ENCODE data around the gene RASL12. TPM values are rescaled to one million over a fixed set of nuclear protein-coding genes. Genes with fewer than 3 reads are reported as not detected.
"Not testable (repeated sequence)": the region's sequence is repeated elsewhere in the genome, so short reads cannot be mapped to it uniquely, and the experiment has no call there.

RASL12 gene
- total RNA-seq, 1 donor from 2014 or later = not detected

DNA sequence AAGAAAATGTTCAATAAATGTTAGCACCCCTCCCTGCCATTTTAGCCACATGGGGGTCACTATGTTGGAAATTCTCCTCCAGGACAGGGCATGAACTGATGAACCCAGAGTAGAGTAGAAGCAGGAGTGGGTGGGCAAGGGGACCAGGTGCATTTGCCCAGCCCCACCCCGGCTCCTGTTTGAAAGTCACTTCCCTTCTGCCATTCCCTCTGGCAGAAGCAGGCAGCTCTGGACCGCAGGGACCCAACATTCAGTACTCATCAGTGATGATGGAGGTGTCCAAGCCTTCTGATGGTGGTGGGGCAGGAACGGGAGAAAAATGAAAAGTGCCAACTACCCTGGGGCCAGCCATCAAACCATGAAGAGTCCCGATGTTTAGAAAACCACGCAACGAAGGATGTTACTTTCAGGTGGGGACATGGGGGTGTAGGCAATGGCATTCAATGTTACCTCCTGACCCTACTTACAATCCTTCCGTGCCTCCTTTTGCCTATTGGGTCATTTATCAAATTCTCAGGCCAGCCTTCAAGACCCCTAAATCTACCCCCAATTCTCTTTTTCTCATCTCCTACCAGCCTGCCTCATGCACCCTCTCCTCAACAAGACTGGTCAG is 30.0 kb upstream of the RASL12 start:
- intact Hi-C loops (cut with micrococcal nuclease) = no loop called here
- Mint-ChIP-seq H3K9me3 (no peaks in the 10 kb centered on the region), H3K27ac (no peak overlapping the region), H3K4me3 (no peak overlapping the region), H3K36me3 (ENCODE audit: low read depth) (peaks cover 16% of the 10 kb centered on the region), H3K4me1 (ENCODE audit: low read depth) (no peaks in the 10 kb centered on the region), H3K27me3 (ENCODE audit: insufficient read depth) (no peaks in the 10 kb centered on the region)
- DNase-seq (ENCODE audit: low spot score) = no peak

GRCh38 chr15:65096481-65097385 is 28.9 kb upstream of the RASL12 start:
- intact Hi-C loops (cut with micrococcal nuclease) = no loop called here
- Mint-ChIP-seq H3K27me3 (ENCODE audit: insufficient read depth) (no peaks in the 10 kb centered on the region), H3K4me3 (no peak overlapping the region), H3K27ac (no peak overlapping the region), H3K36me3 (ENCODE audit: low read depth) (peaks cover 16% of the 10 kb centered on the region), H3K9me3 (no peaks in the 10 kb centered on the region), H3K4me1 (ENCODE audit: low read depth) (no peaks in the 10 kb centered on the region)
- no peak for DNase-seq (ENCODE audit: low spot score)

DNA sequence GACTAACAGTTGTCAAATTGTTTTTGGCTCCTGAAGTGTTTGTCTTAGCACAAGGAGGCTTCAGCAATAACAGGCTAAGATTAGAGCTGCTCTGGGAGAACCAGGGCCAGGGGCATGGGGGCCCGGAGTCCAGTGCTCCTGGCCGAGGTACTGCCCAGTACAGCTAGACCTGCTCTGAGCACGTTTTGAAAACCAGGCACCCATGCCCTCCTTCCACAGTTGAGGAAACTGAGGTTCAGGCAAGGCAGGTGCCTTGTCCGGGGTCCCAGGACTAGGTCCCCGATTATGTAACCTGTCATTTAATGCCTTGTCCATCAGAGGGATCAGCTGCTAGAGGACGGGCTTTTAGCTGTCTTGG is 27.9 kb upstream of the RASL12 start:
- H3K27ac Mint-ChIP-seq = no peak overlapping the region
- no peaks in the 10 kb centered on the region for H3K4me1 Mint-ChIP-seq (ENCODE audit: low read depth)
- H3K36me3 Mint-ChIP-seq (ENCODE audit: low read depth) = peaks cover 11% of the 10 kb centered on the region
- no peak overlapping the region for H3K4me3 Mint-ChIP-seq
- no peaks in the 10 kb centered on the region for H3K9me3 Mint-ChIP-seq
- intact Hi-C loops (cut with micrococcal nuclease) = no loop called here
- no peaks in the 10 kb centered on the region for H3K27me3 Mint-ChIP-seq (ENCODE audit: insufficient read depth)
- no peak for DNase-seq (ENCODE audit: low spot score)

DNA sequence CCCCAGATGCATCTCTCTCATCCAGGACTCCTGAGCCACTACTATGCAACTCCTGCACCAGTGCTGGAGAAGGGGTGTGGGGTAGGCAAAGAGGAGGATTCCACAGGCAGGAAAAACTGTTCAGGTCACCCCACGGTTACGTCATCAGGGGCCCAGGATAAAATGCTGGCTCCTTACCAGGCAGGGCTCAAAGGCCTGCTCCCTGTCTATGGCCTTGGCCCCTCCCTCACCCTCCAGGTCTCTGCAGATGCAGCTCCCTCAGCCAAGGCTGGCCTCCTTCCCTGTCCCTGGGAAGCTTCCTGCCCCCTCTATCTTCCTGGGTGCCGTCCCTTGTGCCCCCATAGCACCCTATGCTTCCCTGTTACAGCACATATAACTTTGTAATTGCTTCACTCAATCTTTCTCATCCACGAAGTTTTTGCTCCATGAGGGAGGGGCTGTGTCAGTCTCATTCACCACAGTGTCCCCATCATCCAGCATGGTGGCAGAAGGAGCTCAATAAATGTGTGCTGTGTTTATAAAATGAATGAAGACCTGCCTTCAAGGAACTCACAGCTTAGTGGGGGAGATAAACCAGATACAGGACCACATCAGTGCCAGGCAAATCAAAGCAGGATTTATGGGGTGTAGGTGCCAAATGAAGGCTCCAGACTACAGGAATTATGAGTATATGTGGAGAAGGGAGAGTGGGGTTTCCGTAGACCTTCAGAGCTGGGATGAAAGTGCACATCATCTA is 27.4 kb upstream of the RASL12 start:
- intact Hi-C loops (cut with micrococcal nuclease) = no loop called here
- DNase-seq (ENCODE audit: low spot score) = no peak
- no peak overlapping the region for H3K4me3 Mint-ChIP-seq
- peaks cover 11% of the 10 kb centered on the region for H3K36me3 Mint-ChIP-seq (ENCODE audit: low read depth)
- no peaks in the 10 kb centered on the region for H3K9me3 Mint-ChIP-seq
- H3K27me3 Mint-ChIP-seq (ENCODE audit: insufficient read depth) = no peaks in the 10 kb centered on the region
- H3K4me1 Mint-ChIP-seq (ENCODE audit: low read depth) = no peaks in the 10 kb centered on the region
- no peak overlapping the region for H3K27ac Mint-ChIP-seq

DNA sequence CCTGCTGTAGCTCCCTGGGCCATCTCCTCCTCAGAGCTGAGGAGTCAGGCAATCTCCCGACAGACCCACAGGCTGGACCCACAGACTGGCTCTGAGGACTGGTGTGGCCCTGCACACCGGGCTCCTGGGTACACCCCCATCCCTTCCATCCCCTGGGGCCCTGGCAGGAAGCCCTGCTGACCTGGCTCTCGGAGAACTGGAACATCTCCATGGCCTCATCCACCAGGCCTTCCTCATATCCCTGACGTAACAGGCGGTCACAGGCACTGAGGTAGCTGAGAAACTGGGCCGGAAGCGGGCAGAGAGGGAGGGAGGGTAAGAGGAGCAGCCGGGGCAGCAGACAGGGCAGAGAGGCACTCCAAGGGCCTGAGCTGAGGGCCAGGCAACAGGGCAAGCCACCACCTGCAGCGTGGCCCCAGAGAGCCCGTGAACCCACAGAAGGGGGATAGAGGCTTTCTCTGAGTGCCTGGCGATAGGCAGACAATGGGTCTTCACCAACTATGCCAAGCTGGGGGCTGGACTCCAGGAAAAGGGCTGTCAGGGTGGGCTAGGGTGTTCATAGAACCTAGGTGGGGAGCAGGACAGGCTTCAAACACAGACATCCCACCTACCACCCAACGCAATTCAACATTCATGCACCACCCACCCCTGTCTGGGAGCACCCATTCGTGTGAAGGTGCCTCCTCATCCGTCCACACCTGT is 26.7 kb upstream of the RASL12 start:
- H3K27ac Mint-ChIP-seq = no peak overlapping the region
- intact Hi-C loops (cut with micrococcal nuclease) = no loop called here
- H3K27me3 Mint-ChIP-seq (ENCODE audit: insufficient read depth) = no peaks in the 10 kb centered on the region
- no peak for DNase-seq (ENCODE audit: low spot score)
- no peaks in the 10 kb centered on the region for H3K9me3 Mint-ChIP-seq
- peaks cover 11% of the 10 kb centered on the region for H3K36me3 Mint-ChIP-seq (ENCODE audit: low read depth)
- H3K4me1 Mint-ChIP-seq (ENCODE audit: low read depth) = no peaks in the 10 kb centered on the region
- H3K4me3 Mint-ChIP-seq = no peak overlapping the region

- intact Hi-C loops (cut with micrococcal nuclease); H3K9me3 Mint-ChIP-seq; H3K4me3 Mint-ChIP-seq; H3K4me1 Mint-ChIP-seq (ENCODE audit: low read depth); H3K27me3 Mint-ChIP-seq (ENCODE audit: insufficient read depth); H3K36me3 Mint-ChIP-seq (ENCODE audit: low read depth); H3K27ac Mint-ChIP-seq; DNase-seq (ENCODE audit: low spot score): not testable (repeated sequence)
Observed at GRCh38 chr15:65093793-65094170, 26.0 kb upstream of the RASL12 start.

- Mint-ChIP-seq H3K4me3 (no peak overlapping the region), H3K4me1 (ENCODE audit: low read depth) (no peaks in the 10 kb centered on the region), H3K9me3 (no peaks in the 10 kb centered on the region), H3K27ac (no peak overlapping the region), H3K27me3 (ENCODE audit: insufficient read depth) (no peaks in the 10 kb centered on the region), H3K36me3 (ENCODE audit: low read depth) (peaks cover 2% of the 10 kb centered on the region)
- DNase-seq (ENCODE audit: low spot score) = no peak
- intact Hi-C loops (cut with micrococcal nuclease) = no loop called here
Observed at GRCh38 chr15:65092911-65093792, 25.4 kb upstream of the RASL12 start.

DNA sequence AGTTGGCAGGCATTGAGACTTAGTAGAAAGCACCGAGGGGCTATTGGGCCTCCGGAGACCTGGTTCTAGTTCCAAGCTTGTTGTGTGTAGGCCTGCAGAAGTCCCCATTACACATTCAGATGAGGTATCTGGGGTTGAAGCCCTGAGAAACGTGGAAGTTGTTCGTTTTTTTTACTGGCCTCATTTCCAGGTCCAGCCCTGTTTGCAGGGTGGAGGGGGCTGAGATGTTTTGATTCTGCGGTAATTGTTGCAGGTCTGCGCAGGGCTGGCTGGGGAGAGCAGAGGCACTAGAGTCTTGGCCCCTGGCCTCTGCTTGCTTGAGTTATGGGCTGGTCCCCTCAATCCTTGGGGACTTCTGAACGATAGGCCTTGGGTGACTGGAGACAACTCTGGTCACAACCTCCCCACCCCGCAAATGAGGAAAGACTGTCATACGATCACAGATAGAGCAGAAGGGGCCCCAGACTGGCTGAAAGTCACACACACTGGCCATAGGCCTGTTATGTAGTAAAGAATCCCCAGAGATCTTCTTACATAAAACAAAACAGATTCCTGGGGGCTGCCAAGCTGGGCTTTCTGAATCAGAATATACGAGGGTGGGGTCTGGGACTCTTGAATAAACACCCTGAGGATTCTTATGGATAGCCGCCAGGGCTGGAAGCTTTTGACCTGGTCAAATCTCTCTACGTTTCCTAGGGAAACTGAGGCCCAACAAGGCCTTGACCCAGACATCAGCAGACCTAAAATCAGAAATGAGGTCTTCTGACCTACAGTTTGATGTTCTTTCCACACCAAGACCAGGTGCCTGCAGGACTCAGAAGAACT is 24.4 kb upstream of the RASL12 start:
- no peak overlapping the region for H3K4me3 Mint-ChIP-seq
- H3K9me3 Mint-ChIP-seq = no peaks in the 10 kb centered on the region
- H3K27me3 Mint-ChIP-seq (ENCODE audit: insufficient read depth) = no peaks in the 10 kb centered on the region
- no peaks in the 10 kb centered on the region for H3K36me3 Mint-ChIP-seq (ENCODE audit: low read depth)
- no peaks in the 10 kb centered on the region for H3K4me1 Mint-ChIP-seq (ENCODE audit: low read depth)
- intact Hi-C loops (cut with micrococcal nuclease) = no loop called here
- H3K27ac Mint-ChIP-seq = no peak overlapping the region
- no peak for DNase-seq (ENCODE audit: low spot score)

DNA sequence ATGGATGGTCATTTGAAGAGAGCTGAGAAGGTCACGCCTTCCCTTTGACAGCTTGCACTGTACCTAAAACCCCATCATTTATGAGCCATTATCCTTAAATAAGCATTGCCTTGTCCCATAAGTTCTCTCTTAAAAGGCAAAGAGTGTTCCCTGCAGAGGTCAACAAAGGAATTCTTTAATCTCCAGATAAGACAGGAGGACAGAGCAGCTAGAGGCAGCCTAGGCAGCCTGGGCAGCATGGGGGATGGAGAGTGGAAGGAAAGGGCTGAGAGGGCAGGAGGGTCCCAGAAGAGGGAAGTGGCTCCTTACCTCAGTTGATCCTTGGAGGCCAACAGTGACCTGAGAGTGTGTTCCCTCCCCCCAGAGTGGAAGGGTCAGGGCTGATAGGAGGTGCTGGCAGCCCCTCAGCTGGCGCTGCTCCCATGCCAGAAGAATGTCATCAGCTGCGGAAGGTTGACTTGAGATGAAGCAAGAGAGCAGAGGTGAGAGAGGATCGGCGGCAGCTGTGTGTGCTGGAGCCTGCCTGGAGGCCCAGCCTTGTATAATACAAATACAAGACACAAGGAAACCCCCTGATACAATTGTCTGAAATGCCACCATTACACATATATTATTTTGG is 21.5 kb upstream of the RASL12 start:
- Mint-ChIP-seq H3K4me3 (no peak overlapping the region), H3K27me3 (ENCODE audit: insufficient read depth) (peaks cover 6% of the 10 kb centered on the region), H3K27ac (no peak overlapping the region), H3K36me3 (ENCODE audit: low read depth) (no peaks in the 10 kb centered on the region), H3K9me3 (no peaks in the 10 kb centered on the region), H3K4me1 (ENCODE audit: low read depth) (no peaks in the 10 kb centered on the region)
- DNase-seq (ENCODE audit: low spot score) = no peak
- intact Hi-C loops (cut with micrococcal nuclease) = no loop called here

GRCh38 chr15:65088643-65089021 is 20.8 kb upstream of the RASL12 start:
- Mint-ChIP-seq H3K27me3 (ENCODE audit: insufficient read depth) (peaks cover 6% of the 10 kb centered on the region), H3K9me3 (no peaks in the 10 kb centered on the region), H3K27ac (no peak overlapping the region), H3K36me3 (ENCODE audit: low read depth) (no peaks in the 10 kb centered on the region), H3K4me1 (ENCODE audit: low read depth) (no peaks in the 10 kb centered on the region), H3K4me3 (no peak overlapping the region)
- intact Hi-C loops (cut with micrococcal nuclease) = no loop called here
- no peak for DNase-seq (ENCODE audit: low spot score)

DNA sequence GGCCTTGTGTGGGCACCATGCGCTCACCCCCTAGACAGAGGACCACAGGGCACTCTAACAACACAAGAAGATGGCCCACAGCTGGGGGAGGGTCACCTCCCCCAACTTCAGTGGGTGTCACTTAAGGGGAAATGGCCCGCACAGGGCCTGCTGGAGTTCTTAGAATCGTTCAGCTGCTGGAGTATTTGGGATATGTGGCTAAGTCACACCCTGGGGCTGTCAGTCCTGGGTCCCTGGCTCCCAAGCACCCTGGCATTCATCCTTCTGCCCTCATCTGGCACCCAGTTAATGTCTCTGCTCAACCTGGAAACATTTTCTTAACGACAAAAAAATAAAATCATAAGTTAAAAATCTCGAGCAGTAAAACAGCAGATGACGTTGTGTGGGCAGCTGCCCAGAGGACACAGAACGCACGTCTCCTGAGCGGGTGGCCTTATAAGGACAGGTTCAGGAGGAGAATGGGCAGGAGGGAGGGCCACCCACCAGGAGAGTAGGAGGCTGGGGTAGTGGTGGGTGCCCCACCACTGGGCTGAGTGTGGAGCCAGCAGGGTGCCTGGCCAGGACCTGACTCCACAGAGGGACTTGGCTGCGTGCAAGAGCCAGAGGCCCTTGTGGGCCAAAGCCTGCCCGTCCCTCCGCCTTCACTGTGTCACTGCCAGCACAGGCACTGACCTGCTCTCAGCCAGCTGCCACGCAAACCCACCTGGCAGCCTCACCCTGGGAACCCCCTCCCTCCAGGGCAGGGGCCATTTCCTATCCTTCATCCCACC is 20.3 kb upstream of the RASL12 start:
- Mint-ChIP-seq H3K36me3 (ENCODE audit: low read depth) (no peaks in the 10 kb centered on the region), H3K9me3 (no peaks in the 10 kb centered on the region), H3K27ac (no peak overlapping the region), H3K27me3 (ENCODE audit: insufficient read depth) (peaks cover 8% of the 10 kb centered on the region), H3K4me3 (no peak overlapping the region), H3K4me1 (ENCODE audit: low read depth) (no peaks in the 10 kb centered on the region)
- intact Hi-C loops (cut with micrococcal nuclease) = no loop called here
- no peak for DNase-seq (ENCODE audit: low spot score)

All from activated T-helper 1 cell treated with anti-CD3 and anti-CD28 coated beads, Interleukin-12 subunit alpha, Interleukin-12 subunit beta, Interleukin-2, Interleukin-4 antibody, amounts not matched to agents 30 ng/mL and 10 ng/mL and 1 ng/mL, durations not matched to agents 14 hours and 24 hours and 36 hours (primary cell).